ENCODE data around the gene SPTBN1.

GRCh38 chr2:54704688-54705605 is 248.8 kb downstream of the SPTBN1 start:
- TF ChIP-seq EZH2phosphoT487 (IDR thresholded peaks at IDR 0.05; ENCODE audit: borderline replicate concordance, low read length) (no peak), CTCF (conservative IDR thresholded peaks at IDR 0.05; ENCODE audit: low read depth, low read length) (peak; percentile 79), EZH2 (IDR thresholded peaks at IDR 0.05; ENCODE audit: low read length, unreplicated experiment) (no peak)

All from PC-3 (cell line).